Subcutaneous adipose tissue (tissue), 4 donors: Measurements from ENCODE around the gene FLNC. TPM values are rescaled to one million over a fixed set of nuclear protein-coding genes. Genes with fewer than 3 reads are reported as not detected.

Experiments
- total RNA-seq, 4 donors: library from RNA; depleted of rRNA; stranded (reverse); fragments of >200 nt; gene quantifications; one replicate each; pipeline ENCODE4 v1.1.0, GENCODE V29; 2016
- TF ChIP-seq, protein P1 (sequence below): fragments of 450-650 bp; IDR thresholded peaks from one replicate; pipeline ENCODE4 v1.5.1; 2016; ENCODE audit warnings: low read depth, mild to moderate bottlenecking, control low read depth, antibody characterized with exemption, moderate library complexity

The FLNC gene
- total RNA-seq, 4 donors from 2014 or later = 3.3 to 10.3 (median 4.8) TPM

DNA sequence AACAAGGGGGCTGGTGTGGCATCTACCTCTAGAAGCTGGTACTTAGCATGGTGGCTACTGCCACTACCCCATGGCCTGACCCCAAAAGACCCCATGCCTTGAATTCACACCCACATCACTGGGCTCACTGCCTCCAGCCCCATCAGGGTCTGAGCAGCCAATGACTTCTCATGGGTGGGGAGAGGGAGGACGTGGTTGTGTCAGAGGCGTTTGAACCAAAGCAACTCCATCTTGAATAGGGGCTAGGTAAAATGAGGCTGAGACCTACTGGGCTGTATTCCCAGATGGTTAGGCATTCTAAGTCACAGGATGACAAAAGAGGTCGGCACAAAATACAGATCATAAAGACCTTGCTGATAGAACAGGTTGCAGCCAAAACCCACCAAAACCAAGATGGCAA lies 65.1 kb downstream of the FLNC start:
- TF ChIP-seq, protein P1, sequence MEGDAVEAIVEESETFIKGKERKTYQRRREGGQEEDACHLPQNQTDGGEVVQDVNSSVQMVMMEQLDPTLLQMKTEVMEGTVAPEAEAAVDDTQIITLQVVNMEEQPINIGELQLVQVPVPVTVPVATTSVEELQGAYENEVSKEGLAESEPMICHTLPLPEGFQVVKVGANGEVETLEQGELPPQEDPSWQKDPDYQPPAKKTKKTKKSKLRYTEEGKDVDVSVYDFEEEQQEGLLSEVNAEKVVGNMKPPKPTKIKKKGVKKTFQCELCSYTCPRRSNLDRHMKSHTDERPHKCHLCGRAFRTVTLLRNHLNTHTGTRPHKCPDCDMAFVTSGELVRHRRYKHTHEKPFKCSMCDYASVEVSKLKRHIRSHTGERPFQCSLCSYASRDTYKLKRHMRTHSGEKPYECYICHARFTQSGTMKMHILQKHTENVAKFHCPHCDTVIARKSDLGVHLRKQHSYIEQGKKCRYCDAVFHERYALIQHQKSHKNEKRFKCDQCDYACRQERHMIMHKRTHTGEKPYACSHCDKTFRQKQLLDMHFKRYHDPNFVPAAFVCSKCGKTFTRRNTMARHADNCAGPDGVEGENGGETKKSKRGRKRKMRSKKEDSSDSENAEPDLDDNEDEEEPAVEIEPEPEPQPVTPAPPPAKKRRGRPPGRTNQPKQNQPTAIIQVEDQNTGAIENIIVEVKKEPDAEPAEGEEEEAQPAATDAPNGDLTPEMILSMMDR = no peak

DNA sequence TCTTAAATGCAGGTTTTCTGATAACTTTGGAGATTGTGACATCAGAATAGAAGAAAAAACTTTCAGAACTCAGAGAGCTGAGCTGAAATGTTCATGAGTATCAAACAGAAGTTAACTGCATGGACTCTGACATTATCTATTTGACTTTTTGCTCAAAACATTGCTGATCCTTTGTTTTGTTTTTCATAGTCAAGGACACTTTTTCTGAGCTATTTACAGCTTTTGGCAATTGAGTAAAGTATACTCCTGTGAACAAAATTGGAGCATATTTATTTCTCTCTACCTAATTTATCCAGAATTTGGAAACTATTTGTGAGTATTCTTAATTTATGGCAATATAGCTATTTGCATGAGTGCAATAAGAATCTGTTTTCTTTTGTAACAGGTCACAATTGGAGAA lies 69.2 kb downstream of the FLNC start:
- TF ChIP-seq, protein P1 = no peak

DNA sequence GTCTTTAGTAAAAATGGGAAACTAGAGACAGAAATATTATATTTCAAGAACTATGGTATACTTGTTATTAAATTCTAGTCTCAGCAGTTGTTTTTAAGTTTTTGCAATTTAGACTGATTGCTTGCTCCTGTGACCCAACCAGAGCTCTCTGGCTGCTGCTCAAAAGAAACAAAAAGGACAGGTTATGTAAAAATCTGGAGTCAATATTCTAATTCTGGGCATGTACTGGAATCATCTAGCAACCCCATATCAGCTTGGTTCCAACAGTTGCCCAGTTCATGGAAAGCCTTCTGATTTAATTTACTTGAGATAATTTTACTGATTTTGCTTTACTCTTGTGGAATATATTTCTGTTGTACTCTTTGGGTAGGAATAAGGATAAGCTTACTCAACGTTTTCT lies 70.0 kb downstream of the FLNC start:
- TF ChIP-seq, protein P1 = no peak

DNA sequence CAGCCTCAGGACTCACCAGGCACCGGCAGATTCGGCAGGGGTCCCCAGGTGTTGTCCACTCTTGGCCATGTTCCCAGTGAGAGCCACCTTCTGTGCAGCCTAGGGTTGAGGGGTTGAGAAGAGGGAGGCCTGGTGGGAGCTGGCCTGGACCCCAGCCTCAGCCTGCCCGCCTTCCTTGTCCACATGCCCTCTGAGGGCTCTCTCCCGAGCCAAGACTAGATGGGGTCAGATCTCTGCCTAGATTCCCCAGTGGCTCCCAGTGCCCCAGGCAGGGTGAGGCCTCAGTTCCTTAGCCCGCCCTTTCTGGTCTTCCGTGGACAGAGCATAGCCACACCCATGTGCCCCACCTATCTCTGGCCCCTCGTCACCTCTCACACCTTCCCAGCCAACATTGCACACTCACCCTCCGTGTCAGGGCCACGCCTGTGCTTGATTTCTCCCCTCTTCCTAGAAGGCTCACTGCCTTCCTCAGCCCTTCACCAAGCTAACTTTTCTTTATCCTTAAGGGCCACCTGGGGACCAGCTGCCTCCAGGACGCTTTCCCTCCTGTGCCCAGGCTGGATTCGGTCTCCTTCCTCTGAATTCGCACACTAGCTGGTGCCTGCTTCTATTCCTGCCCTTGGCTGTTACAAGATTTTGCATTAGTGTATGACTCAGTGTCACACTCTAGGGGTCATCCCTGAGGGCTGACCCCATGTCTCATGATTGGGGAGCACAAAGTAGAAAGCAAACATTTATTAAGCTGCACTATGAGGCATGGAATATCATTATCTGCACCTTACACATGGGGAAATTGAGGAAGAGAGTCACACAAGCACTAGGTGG lies 72.8 kb downstream of the FLNC start:
- TF ChIP-seq, protein P1 = no peak

DNA sequence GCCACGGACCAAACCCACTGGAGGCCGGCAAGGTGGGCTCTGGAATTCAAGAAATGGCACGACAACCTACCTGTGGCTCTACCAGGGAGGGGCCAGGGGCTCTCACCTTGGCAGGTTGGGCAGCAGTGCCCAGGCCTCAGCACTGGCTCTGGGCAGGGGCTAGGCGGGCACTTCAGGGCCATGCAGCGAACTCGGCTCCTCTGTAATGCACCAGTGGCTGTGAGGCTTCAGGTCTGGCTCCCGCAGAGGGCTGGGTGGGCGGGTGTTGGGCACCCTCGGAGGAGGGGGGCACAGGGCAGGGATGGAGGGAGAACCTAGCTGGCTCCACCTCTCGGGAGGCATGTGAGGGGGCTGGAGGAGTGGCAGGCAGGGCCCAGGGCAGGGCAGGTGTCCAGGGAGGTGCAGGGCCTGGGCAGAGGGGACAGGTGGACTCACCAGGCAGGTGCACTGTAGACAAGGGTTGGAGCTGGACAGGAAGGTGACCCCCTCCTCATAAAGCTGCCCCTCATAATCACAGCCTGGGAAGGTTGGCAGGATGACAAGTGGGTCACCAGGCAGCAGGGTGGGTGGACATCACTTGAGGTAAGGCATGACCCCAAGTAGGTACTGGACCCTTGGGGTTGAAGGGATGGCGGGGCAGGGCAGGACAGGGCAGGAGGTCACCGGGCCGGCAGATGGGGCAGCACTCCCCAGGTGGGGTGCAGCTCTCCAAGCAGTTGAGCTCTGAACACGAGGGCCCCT lies 73.6 kb downstream of the FLNC start:
- TF ChIP-seq, protein P1 = no peak

DNA sequence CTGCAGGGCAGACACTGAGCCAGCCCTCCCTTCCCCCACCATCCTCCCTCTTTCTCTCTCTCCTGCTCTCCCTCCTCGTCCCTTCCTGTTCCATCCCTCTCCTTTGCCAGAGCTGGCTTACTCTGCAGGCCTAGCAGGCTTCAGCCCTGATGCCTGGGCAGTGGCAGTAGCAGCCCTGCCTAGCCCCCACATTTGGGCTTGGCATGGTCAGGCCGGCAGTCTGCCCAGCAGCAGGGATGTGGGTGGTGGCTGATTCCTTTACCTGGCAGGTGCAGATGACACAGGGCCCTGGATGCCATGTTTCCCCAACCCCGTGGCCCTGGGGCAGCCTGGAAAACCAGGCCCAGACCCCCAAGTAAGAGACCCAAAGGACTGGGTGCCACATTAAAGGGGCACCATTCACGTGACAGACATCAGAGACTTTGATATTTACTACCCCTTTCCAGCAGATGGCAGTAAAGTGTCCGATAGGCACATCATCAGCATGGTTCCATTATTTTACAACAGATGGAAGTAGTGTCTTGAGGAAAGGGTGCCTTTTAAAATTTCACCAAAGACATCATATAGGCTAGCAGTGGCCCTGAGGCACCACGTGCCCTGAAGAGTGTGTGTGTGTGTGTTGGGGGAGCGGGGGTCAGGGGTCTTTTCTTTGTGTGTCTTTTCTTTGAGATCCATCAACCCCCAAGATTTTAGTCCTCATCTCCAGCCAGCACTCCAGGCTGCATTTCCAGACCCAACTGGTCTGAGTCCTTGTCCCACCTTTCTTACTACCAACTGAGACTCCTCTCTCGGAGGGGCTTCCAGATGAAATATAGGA lies 74.4 kb downstream of the FLNC start:
- TF ChIP-seq, protein P1 = no peak
